H9 (cell line): ENCODE results near the gene CDADC1. TPM values are rescaled to one million over a fixed set of nuclear protein-coding genes. Genes with fewer than 3 reads are reported as not detected.

ENCODE experiments used
- DNase-seq: peaks from one replicate; pipeline ENCODE4 v3.0.0-alpha.2; 2017
- H2AFZ ChIP-seq: one replicate; pipeline ENCODE4 v1.6.1; 2013; ENCODE audit warnings: mild to moderate bottlenecking, low read length, control low read depth, moderate library complexity
- H2AK5ac ChIP-seq: 2 replicates; pipeline ENCODE4 v1.6.1; 2013; ENCODE audit warnings: low read length, control low read depth, mixed read lengths; ENCODE audit not compliant: insufficient read length
- H2BK120ac ChIP-seq: one replicate; pipeline ENCODE4 v1.6.1; 2013; ENCODE audit warnings: low read depth, mild to moderate bottlenecking, low read length, control low read depth, inconsistent platforms; ENCODE audit not compliant: poor library complexity, severe bottlenecking
- H2BK12ac ChIP-seq: 2 replicates; pipeline ENCODE4 v1.6.1; 2013; ENCODE audit warnings: low read length, control low read depth, mixed read lengths, low read depth; ENCODE audit not compliant: insufficient read length
- H2BK15ac ChIP-seq: 2 replicates; pipeline ENCODE4 v1.6.1; 2013; ENCODE audit warnings: low read depth, low read length, control low read depth
- H2BK20ac ChIP-seq: one replicate; pipeline ENCODE4 v1.6.1; 2013; ENCODE audit warnings: low read depth, mild to moderate bottlenecking, low read length, control low read depth, inconsistent platforms; ENCODE audit not compliant: poor library complexity, severe bottlenecking
- H2BK5ac ChIP-seq: 2 replicates; pipeline ENCODE4 v1.6.1; 2013; ENCODE audit warnings: low read length, control low read depth, mixed read lengths; ENCODE audit not compliant: insufficient read length
- H3K14ac ChIP-seq: 2 replicates; pipeline ENCODE4 v1.6.1; 2013; ENCODE audit warnings: low read length, control low read depth; ENCODE audit not compliant: insufficient read depth
- H3K18ac ChIP-seq: 2 replicates; pipeline ENCODE4 v1.6.1; 2013; ENCODE audit warnings: low read depth, mild to moderate bottlenecking, mixed read lengths, low read length, control low read depth; ENCODE audit not compliant: insufficient read length
- H3K23ac ChIP-seq: 2 replicates; pipeline ENCODE4 v1.6.1; 2013; ENCODE audit warnings: low read length, control low read depth, mixed read lengths, low read depth; ENCODE audit not compliant: insufficient read length
- H3K23me2 ChIP-seq: 2 replicates; pipeline ENCODE4 v1.6.1; 2013; ENCODE audit warnings: low read depth, mild to moderate bottlenecking, mixed read lengths, low read length, control low read depth; ENCODE audit not compliant: insufficient read length, poor library complexity, severe bottlenecking
- H3K27ac ChIP-seq: 2 replicates; pipeline ENCODE4 v1.5.1; 2013; ENCODE audit warnings: low read length, control low read depth, mixed read lengths, low read depth; ENCODE audit not compliant: insufficient read length
- H3K27me3 ChIP-seq: 2 replicates; pipeline ENCODE4 v1.6.1; 2013; ENCODE audit warnings: low read length, control low read depth, inconsistent platforms; ENCODE audit not compliant: insufficient read depth
- H3K4ac ChIP-seq: 2 replicates; pipeline ENCODE4 v1.6.1; 2013; ENCODE audit warnings: low read depth, mild to moderate bottlenecking, control low read depth, inconsistent platforms, low read length, moderate library complexity
- H3K4me1 ChIP-seq: 2 replicates; pipeline ENCODE4 v1.6.1; 2013; ENCODE audit warnings: low read length, control low read depth, inconsistent platforms; ENCODE audit not compliant: insufficient read depth
- H3K4me2 ChIP-seq: 2 replicates; pipeline ENCODE4 v1.6.1; 2013; ENCODE audit warnings: low read length, control low read depth, mixed read lengths; ENCODE audit not compliant: insufficient read length, insufficient read depth
- H3K56ac ChIP-seq: 2 replicates; pipeline ENCODE4 v1.6.1; 2013; ENCODE audit warnings: low read depth, mild to moderate bottlenecking, mixed read lengths, low read length, control low read depth; ENCODE audit not compliant: insufficient read length
- H3K79me1 ChIP-seq: 2 replicates; pipeline ENCODE4 v1.6.1; 2013; ENCODE audit warnings: low read depth, mild to moderate bottlenecking, moderate library complexity, low read length, control low read depth, inconsistent platforms; ENCODE audit not compliant: insufficient read depth, poor library complexity, severe bottlenecking
- H3K79me2 ChIP-seq: 2 replicates; pipeline ENCODE4 v1.6.1; 2013; ENCODE audit warnings: low read length, control low read depth, inconsistent platforms; ENCODE audit not compliant: insufficient read depth
- H3K9ac ChIP-seq: 2 replicates; pipeline ENCODE4 v1.6.1; 2013; ENCODE audit warnings: low read length, control low read depth, mixed read lengths; ENCODE audit not compliant: insufficient read length; ENCODE audit errors: extremely low read depth
- H3K9me3 ChIP-seq: one replicate; pipeline ENCODE4 v1.6.1; 2013; ENCODE audit warnings: low read depth, low read length, inconsistent platforms; ENCODE audit not compliant: control insufficient read depth
- H3T11ph ChIP-seq: one replicate; pipeline ENCODE4 v1.6.1; 2013; ENCODE audit warnings: mild to moderate bottlenecking, low read length, control low read depth, inconsistent platforms
- H4K20me1 ChIP-seq: one replicate; pipeline ENCODE4 v1.6.1; 2013; ENCODE audit not compliant: control insufficient read depth, insufficient read length, insufficient read depth
- H4K5ac ChIP-seq: 2 replicates; pipeline ENCODE4 v1.6.1; 2013; ENCODE audit warnings: low read depth, mild to moderate bottlenecking, mixed read lengths, low read length, control low read depth; ENCODE audit not compliant: insufficient read length
- H4K8ac ChIP-seq: replicated peaks from 2 replicates; pipeline ENCODE4 v1.6.1; 2013; ENCODE audit warnings: low read length, control low read depth, mixed read lengths, low read depth; ENCODE audit not compliant: insufficient read length
- H4K91ac ChIP-seq: 2 replicates; pipeline ENCODE4 v1.6.1; 2013; ENCODE audit warnings: low read depth, mild to moderate bottlenecking, moderate library complexity, mixed read lengths, low read length, control low read depth; ENCODE audit not compliant: insufficient read length
- H3K27ac Mint-ChIP-seq, 3 experiments: 2 replicates in 2 of 3; 3 replicates in 1 of 3; pipeline ENCODE4 v1.8.0; 2020 to 2021; ENCODE audit warnings: mixed read lengths in 3 of 3, mild to moderate bottlenecking in 1 of 3, moderate library complexity in 1 of 3
- H3K27me3 Mint-ChIP-seq: 2 replicates; pipeline ENCODE4 v1.8.0; 2021; ENCODE audit warnings: low read depth, mild to moderate bottlenecking, moderate library complexity, mixed read lengths
- H3K36me3 Mint-ChIP-seq, 3 experiments: 2 replicates in 2 of 3; 3 replicates in 1 of 3; pipeline ENCODE4 v1.8.0; 2020 to 2021; ENCODE audit warnings: low read depth in 3 of 3, mixed read lengths in 3 of 3; ENCODE audit not compliant: insufficient read depth in 1 of 3
- H3K4me1 Mint-ChIP-seq, 2 experiments: 2 replicates each; pipeline ENCODE4 v1.8.0; 2020; ENCODE audit warnings: mixed read lengths in 2 of 2
- H3K4me3 Mint-ChIP-seq, 2 experiments: 2 replicates in 1 of 2; 3 replicates in 1 of 2; pipeline ENCODE4 v1.8.0; 2020 to 2021; ENCODE audit warnings: mild to moderate bottlenecking in 2 of 2, mixed read lengths in 2 of 2, moderate library complexity in 1 of 2
- H3K9me3 Mint-ChIP-seq, 2 experiments: 2 replicates in 1 of 2; 3 replicates in 1 of 2; pipeline ENCODE4 v1.8.0; 2020; ENCODE audit warnings: mild to moderate bottlenecking in 2 of 2, mixed read lengths in 2 of 2, moderate library complexity in 1 of 2
- CTCF ChIP-seq: fragments of 200-600 bp; sonication (generic); conservative IDR thresholded peaks from 3 replicates; pipeline ENCODE4 v1.8.0; 2021; ENCODE audit warnings: antibody characterized with exemption, mild to moderate bottlenecking
- total RNA-seq: library from RNA; stranded (reverse); gene quantifications from 2 replicates; pipeline ENCODE4 v1.2.1, GENCODE V29; 2021

The CDADC1 gene
- total RNA-seq, 1 experiment from 2014 or later, result 4.9 TPM

DNA sequence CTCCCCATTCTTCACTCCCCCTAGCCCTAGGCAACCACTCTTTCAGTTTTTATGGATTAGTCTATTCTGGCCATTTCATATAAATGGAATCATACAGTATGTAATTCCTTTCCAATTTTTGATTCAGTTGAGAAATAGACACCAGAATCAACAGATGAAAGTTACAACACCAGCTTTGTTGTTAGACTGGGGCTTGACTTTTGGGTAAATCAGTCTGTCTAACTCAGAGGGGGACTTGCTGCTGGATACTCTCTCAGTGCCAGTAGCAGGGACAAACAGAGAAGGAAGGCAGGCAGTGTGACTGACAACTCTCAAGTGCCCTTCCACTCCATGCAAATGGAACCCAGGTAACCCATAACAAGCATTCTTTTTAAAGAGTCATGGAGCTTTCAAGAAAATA, 40.7 kb downstream of the CDADC1 start:
- no peak overlapping the region for H3T11ph ChIP-seq
- H2AK5ac ChIP-seq, result no peak overlapping the region
- H4K8ac ChIP-seq, result no peak overlapping the region
- no peaks in the 10 kb centered on the region for H3K9me3 ChIP-seq
- no peak overlapping the region for H3K4ac ChIP-seq
- H3K4me2 ChIP-seq, result no peak overlapping the region
- H2BK5ac ChIP-seq, result no peak overlapping the region
- no peaks in the 10 kb centered on the region for H3K79me1 ChIP-seq
- Mint-ChIP-seq H3K9me3 (no peaks in the 10 kb centered on the region), H3K36me3 (no peaks in the 10 kb centered on the region), H3K4me1 (no peaks in the 10 kb centered on the region), H3K27me3 (no peaks in the 10 kb centered on the region), H3K27ac (no peak overlapping the region), H3K4me3 (no peak overlapping the region)
- H2BK12ac ChIP-seq, result no peak overlapping the region
- H3K27me3 ChIP-seq, result no peaks in the 10 kb centered on the region
- H3K18ac ChIP-seq, result no peak overlapping the region
- H4K5ac ChIP-seq, result no peak overlapping the region
- no peak overlapping the region for H3K27ac ChIP-seq
- DNase-seq, result no peak
- no peak overlapping the region for H2BK15ac ChIP-seq
- no peak overlapping the region for H4K91ac ChIP-seq
- no peak overlapping the region for H3K9ac ChIP-seq
- no peak overlapping the region for H3K14ac ChIP-seq
- H2AFZ ChIP-seq, result no peak overlapping the region
- no peaks in the 10 kb centered on the region for H3K79me2 ChIP-seq
- no peak overlapping the region for H2BK20ac ChIP-seq
- TF ChIP-seq CTCF, result no peak
- H3K56ac ChIP-seq, result no peak overlapping the region
- no peaks in the 10 kb centered on the region for H4K20me1 ChIP-seq
- H3K23ac ChIP-seq, result no peak overlapping the region
- H3K23me2 ChIP-seq, result no peaks in the 10 kb centered on the region
- no peaks in the 10 kb centered on the region for H3K4me1 ChIP-seq
- no peak overlapping the region for H2BK120ac ChIP-seq
